Esophagus squamous epithelium (tissue), 5 donors: ENCODE measurements around the gene KRT38. TPM values are rescaled to one million over a fixed set of nuclear protein-coding genes. Genes with fewer than 3 reads are reported as not detected.

Source experiments
- DNase-seq: peaks from one replicate; lab custom pipeline; 2025; lab: John Stamatoyannopoulos, UW
- H3K27ac ChIP-seq, 4 donors: fragments of 200-600 bp; sonication (generic); one replicate each; pipeline ENCODE4 v1.5.1; 2016 to 2019; ENCODE audit warnings: mild to moderate bottlenecking in 1 of 4
- H3K27me3 ChIP-seq, 4 donors: fragments of 200-600 bp; sonication (generic); 1 replicate in 3 of 4; 2 replicates in 1 of 4; pipeline versions ENCODE4 v1.5.1 to v1.6.0; 2017 to 2021; ENCODE audit warnings: antibody characterized with exemption in 1 of 4
- H3K36me3 ChIP-seq, 3 donors: fragments of 200-600 bp; sonication (generic); one replicate each; pipeline ENCODE4 v1.5.1; 2016 to 2019
- H3K4me1 ChIP-seq, 3 donors: fragments of 200-600 bp; sonication (generic); one replicate each; pipeline ENCODE4 v1.5.1; 2017 to 2019
- H3K4me3 ChIP-seq, 4 donors: fragments of 200-600 bp; sonication (generic); 1 replicate in 3 of 4; 2 replicates in 1 of 4; pipeline ENCODE4 v1.5.1; 2016 to 2019; ENCODE audit warnings: mild to moderate bottlenecking in 2 of 4, moderate library complexity in 1 of 4
- H3K9me3 ChIP-seq, 3 donors: fragments of 200-600 bp; sonication (generic); one replicate each; pipeline ENCODE4 v1.5.1; 2016 to 2019
- CTCF ChIP-seq, 6 experiments: fragments of 450-650 bp in 4 of 6; fragments of 200-600 bp in 2 of 6; sonication (generic) in 2 of 6; IDR thresholded peaks; one replicate each; pipeline ENCODE4 v1.5.1; 2016 to 2019; ENCODE audit warnings: antibody characterized with exemption in 6 of 6, mild to moderate bottlenecking in 4 of 6, moderate library complexity in 4 of 6
- POLR2A ChIP-seq, 4 donors: fragments of 450-650 bp; IDR thresholded peaks; one replicate each; pipeline ENCODE4 v1.6.1; 2017; ENCODE audit warnings: antibody characterized with exemption in 4 of 4, mild to moderate bottlenecking in 4 of 4, moderate library complexity in 3 of 4
- WGBS, 2 donors: methylation state at CpG; one replicate each; pipeline ENCODE4 v1.1.5; 2018; 5-methylcytosine and 5-hydroxymethylcytosine counted together
- intact Hi-C: fragments of 100-400 bp; cut with DNase I; formaldehyde crosslinking; loops from one replicate; pipeline ENCODE4 v1.15.0; 2022
- total RNA-seq, 4 donors: library from RNA; depleted of rRNA; stranded (reverse); fragments of >200 nt; gene quantifications; one replicate each; pipeline ENCODE4 v1.1.0, GENCODE V29; 2016
- donor health status: DM: yes; HTN: yes; CAD: no.

KRT38 gene
- total RNA-seq, 4 donors from 2014 or later, result 0.18 TPM; not detected in 3

DNA sequence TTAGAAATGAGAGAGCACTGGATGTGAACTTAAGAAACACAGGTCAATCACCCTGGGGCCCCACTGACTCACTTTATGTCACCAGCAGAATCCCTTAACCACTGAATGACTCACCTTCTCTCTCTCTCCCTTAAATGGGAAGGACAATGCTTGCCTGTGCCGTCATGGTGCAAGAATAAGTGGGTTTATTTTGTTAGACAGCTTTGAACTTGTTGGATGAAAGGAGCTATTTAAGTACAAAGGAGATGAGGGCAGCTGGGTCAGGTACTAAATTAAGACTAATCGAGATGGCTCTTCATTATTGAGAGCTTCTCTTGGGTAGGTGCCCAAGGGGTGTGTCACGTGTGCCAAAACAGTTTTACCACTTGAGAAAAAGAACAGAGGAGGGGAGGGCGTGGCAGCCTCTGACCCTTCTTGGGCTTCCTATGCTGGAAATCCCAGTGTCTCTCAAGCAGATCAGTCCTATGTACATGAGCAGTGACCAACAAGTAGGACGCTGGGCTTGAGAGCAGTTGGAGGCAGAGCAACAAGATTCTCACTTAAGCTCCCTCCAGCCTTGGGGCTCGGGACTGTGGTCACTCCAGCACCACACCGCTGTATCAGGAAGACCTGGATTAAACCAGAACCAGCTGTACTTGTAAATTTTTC is 36.6 kb downstream of the KRT38 start:
- no peaks in the 10 kb centered on the region for H3K36me3 ChIP-seq
- peak overlapping the region; percentile 64 to 85 (median 76) for H3K27ac ChIP-seq
- no peaks in the 10 kb centered on the region for H3K9me3 ChIP-seq
- TF ChIP-seq CTCF (IDR thresholded peaks at IDR 0.05) (no peak), POLR2A (IDR thresholded peaks at IDR 0.05) (no peak)
- 23 to 37% methylated on average over 7 of the region's 7 CpGs for WGBS, 2 donors
- no peaks in the 10 kb centered on the region for H3K27me3 ChIP-seq
- intact Hi-C loops, result no loop called here
- no peak overlapping the region for H3K4me3 ChIP-seq
- no peak for DNase-seq
- H3K4me1 ChIP-seq, result peaks cover 28 to 52% (median 33%) of the 10 kb centered on the region in 3 donors

DNA sequence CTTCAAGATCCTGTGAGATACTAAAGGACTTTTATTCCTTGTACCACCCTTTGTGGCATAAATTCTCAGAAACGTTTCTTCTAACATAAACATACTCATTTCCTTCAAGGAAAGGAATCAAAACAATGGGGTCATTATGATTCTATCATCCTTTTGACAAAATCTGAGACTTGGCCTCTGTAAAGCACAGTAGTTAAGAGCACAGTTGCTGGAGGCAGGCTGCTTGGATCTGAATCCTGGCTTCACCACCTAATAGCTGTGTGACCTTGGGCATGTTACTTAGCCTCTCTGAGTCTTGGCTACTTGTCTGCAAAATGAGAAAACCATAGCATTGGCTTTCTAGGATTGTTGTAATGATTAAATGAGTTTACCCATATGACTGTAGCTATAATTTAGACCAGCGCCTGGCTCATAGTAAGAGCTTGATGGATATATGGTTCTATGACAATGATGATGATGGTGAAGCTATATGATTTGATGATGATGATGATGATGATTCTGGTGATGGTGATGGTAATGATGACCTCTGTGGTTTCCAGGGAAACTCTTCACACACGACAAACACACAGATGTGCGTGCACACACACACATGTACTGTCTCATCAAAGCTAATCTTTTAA is 37.3 kb downstream of the KRT38 start:
- Histone ChIP-seq H3K4me3 (no peak overlapping the region), H3K27ac (peak overlapping the region in 3 of 4 donors; percentile 41 to 85 (median 71)), H3K4me1 (peaks cover 28 to 52% (median 33%) of the 10 kb centered on the region in 3 donors), H3K27me3 (no peaks in the 10 kb centered on the region), H3K36me3 (no peaks in the 10 kb centered on the region), H3K9me3 (no peaks in the 10 kb centered on the region)
- 40 to 48% methylated on average over 4 of the region's 4 CpGs for WGBS, 2 donors
- intact Hi-C loops, result no loop called here
- TF ChIP-seq CTCF (IDR thresholded peaks at IDR 0.05), result no peak
- TF ChIP-seq POLR2A (IDR thresholded peaks at IDR 0.05), result no peak
- no peak for DNase-seq

GRCh38 chr17:41402161-41402560 is 38.6 kb downstream of the KRT38 start:
- H3K4me3 ChIP-seq, result no peak overlapping the region
- H3K27ac ChIP-seq, result peak overlapping the region; percentile 5 to 85 (median 46)
- WGBS, 2 donors, result 39 to 42% methylated on average over 5 of the region's 5 CpGs
- intact Hi-C loops, result no loop called here
- H3K9me3 ChIP-seq, result no peaks in the 10 kb centered on the region
- TF ChIP-seq POLR2A (IDR thresholded peaks at IDR 0.05) (no peak), CTCF (IDR thresholded peaks at IDR 0.05) (no peak)
- no peaks in the 10 kb centered on the region for H3K27me3 ChIP-seq
- DNase-seq, result no peak
- no peaks in the 10 kb centered on the region for H3K36me3 ChIP-seq
- H3K4me1 ChIP-seq, result peaks cover 28 to 52% (median 33%) of the 10 kb centered on the region in 3 donors

GRCh38 chr17:41396996-41397660 is 43.7 kb downstream of the KRT38 start, which contains the start of gene KRT31:
TSS of gene KRT31 (minus strand) at chr17:41397608. CDS start at chr17:41397539, 69 bp downstream.
- H3K36me3 ChIP-seq, result no peaks in the 10 kb centered on the region
- no peak within 1 kb of the TSS for H3K4me3 ChIP-seq
- no peaks in the 10 kb centered on the region for H3K27me3 ChIP-seq
- no peak for DNase-seq
- peaks cover 6 to 41% (median 18%) of the 10 kb centered on the region in 3 donors for H3K4me1 ChIP-seq
- intact Hi-C loops, result no loop called here
- no peaks in the 10 kb centered on the region for H3K9me3 ChIP-seq
- 86 to 89% methylated on average over 7 to 11 of the region's 16 CpGs for WGBS, 2 donors
- H3K27ac ChIP-seq, result no peak within 1 kb of the TSS
- TF ChIP-seq POLR2A (IDR thresholded peaks at IDR 0.05) (no peak), CTCF (IDR thresholded peaks at IDR 0.05) (no peak)

GRCh38 chr17:41396340-41396739 is 44.4 kb downstream of the KRT38 start:
- no peaks in the 10 kb centered on the region for H3K9me3 ChIP-seq
- peaks cover 3 to 41% (median 15%) of the 10 kb centered on the region in 3 donors for H3K4me1 ChIP-seq
- intact Hi-C loops, result no loop called here
- no peaks in the 10 kb centered on the region for H3K36me3 ChIP-seq
- no peaks in the 10 kb centered on the region for H3K27me3 ChIP-seq
- WGBS, 2 donors, result 87 to 89% methylated on average over 7 of the region's 7 CpGs
- peak overlapping the region in 1 of 4 donors; percentile 79 for H3K27ac ChIP-seq
- H3K4me3 ChIP-seq, result no peak overlapping the region
- no peak for TF ChIP-seq CTCF (IDR thresholded peaks at IDR 0.05)
- no peak for TF ChIP-seq POLR2A (IDR thresholded peaks at IDR 0.05)
- DNase-seq, result no peak
